ENCODE data around the gene SGF29.
"Not testable (repeated sequence)": the region's sequence is repeated elsewhere in the genome, so short reads cannot be mapped to it uniquely, and the experiment has no call there.

The SGF29 gene

GRCh38 chr16:28563218-28563617, 9.5 kb downstream of the SGF29 start:
- DNase-seq (ENCODE audit: low read depth, low spot score): no peak

DNA sequence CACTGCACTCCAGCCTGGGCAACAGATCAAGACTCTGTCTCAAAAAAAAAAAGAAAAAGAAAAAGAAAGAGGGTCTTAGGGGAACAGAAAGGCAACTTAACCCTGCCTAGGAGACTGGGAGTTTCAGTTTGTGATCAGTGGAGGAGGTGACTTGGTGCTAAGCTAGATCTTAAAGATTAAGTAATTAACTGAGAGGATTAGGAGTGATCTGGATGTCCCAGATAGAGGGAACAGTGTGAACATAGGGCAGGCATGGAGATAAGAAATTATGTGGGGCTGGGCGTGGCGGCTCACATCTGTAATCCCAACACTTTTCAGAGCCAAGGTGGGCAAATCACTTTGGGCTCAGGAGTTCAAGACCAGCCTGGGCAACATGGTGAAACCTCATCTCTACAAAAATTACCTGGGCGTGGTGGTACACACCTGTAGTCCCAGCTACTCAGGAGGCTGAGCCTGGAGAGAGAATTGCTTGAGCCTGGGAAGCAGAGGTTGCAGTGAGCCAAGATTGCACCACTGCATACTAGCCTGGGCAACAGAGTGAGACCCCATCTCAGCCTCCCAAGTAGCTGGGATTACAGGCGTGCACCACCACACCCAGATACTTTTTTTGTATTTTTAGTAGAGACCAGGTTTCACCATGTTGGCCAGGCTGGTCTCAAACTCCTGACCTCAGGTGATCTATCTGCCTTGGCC, 12.7 kb downstream of the SGF29 start:
- not testable (repeated sequence) for DNase-seq (ENCODE audit: low read depth, low spot score)

DNA sequence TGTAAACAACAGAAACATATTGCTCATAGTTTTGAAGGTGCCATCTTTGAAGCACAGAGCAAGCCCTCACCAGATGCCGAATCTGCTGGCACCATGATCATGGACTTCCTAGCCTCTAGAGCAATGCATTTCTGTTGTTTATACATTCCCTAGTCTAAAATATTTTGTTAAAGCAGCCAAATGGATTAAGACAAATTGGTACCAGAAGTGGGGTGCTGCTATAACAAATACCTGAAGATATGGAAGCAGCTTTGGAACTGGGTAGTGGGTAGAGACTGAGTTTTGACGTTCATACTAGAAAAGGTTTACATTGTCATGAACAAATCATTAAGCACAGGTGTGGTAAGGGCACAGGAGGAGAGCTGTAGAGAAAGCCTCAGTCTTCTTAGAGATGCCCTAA, 13.6 kb downstream of the SGF29 start:
- no peak for DNase-seq (ENCODE audit: low read depth, low spot score)

DNA sequence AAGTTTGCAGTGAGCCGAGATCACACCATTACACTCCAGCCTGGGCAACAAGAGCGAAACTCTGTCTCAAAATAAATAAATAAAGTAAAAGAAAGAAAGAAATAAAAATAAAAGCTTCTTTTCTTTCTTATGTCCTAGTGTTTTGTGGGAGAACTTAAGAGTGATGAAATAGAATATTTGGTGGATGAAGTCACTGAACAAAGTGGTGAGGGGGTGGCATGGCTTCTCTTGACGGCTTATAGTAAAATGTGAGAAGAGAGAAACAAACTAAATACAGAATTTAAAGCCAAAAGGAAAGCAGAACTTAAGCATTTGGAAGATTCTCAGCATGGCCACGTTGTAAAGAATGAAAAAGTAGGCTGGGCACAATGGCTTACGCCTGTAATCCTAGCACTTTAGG, 15.3 kb downstream of the SGF29 start:
- DNase-seq (ENCODE audit: low read depth, low spot score): no peak

GRCh38 chr16:28569968-28570752, 16.4 kb downstream of the SGF29 start:
- DNase-seq (ENCODE audit: low read depth, low spot score): no peak

DNA sequence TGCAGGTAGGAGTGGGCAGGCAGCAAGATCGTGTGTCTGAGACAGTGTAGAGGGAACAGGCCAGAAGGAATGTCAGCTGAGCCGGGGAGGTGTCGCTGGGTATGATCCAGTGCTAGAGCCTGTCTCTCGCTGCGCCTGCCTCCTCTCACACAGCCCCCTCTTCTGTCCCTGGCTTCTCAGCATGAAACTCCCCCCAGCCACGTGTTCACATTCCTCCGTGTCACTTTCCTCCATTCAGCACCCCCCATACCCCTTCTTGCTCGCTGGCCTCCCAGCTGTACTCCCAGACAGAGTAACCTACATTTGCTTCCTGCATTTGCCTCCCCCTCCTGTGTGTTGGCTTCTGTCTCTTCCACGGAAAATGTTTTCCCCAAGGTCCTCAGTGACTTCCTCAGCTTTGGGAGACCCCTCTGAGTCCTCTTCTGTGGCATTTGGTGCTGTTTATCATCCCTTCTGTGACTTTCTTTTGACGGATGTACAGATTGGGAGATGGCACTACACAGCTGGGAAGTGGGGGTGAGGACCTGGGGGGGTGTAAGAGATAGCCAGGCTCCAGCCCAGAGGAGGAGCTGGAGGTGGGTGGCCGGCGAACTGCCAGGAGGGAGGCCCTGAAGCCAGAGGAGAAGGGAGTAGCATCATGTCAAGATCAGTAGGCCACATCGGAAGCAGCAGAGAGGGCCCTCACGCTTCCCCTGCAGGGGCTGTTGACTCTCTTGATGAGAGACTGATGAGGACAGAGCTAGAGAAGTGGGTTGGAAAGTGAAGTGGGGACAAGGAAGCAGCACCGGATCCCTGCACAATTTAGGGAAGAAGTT, 19.2 kb downstream of the SGF29 start:
- no peak for DNase-seq (ENCODE audit: low read depth, low spot score)

GRCh38 chr16:28573738-28574718, 20.3 kb downstream of the SGF29 start:
- DNase-seq (ENCODE audit: low read depth, low spot score): no peak

- no peak for DNase-seq (ENCODE audit: low read depth, low spot score)
These were observed 21.2 kb downstream of the SGF29 start for GRCh38 chr16:28574925-28575324.

GRCh38 chr16:28575446-28576109, 21.9 kb downstream of the SGF29 start:
- DNase-seq (ENCODE audit: low read depth, low spot score): no peak

- no peak for DNase-seq (ENCODE audit: low read depth, low spot score)
These were observed 27.1 kb downstream of the SGF29 start for GRCh38 chr16:28580726-28581315.

- no peak for DNase-seq (ENCODE audit: low read depth, low spot score)
These were observed 32.0 kb downstream of the SGF29 start for GRCh38 chr16:28585674-28586073.

DNA sequence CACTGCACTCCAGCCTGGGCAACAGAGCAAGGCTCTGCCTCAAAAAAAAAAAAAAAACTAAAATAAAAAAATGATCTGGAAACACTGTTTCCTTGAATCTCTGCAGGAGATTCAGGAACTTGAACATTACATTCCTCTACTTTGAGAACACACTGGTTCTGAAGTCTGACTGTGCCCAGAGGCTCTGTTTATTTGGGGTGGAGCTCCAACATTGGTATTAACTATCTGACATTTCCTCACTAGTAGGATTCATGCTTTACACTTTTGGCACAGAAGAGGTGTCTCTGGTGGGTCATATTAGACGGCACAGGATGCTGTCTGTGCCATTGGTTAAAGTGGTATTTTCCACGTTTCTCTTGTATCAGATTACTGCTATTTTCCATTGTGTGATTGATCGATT, 32.7 kb downstream of the SGF29 start:
- no peak for DNase-seq (ENCODE audit: low read depth, low spot score)

DNA sequence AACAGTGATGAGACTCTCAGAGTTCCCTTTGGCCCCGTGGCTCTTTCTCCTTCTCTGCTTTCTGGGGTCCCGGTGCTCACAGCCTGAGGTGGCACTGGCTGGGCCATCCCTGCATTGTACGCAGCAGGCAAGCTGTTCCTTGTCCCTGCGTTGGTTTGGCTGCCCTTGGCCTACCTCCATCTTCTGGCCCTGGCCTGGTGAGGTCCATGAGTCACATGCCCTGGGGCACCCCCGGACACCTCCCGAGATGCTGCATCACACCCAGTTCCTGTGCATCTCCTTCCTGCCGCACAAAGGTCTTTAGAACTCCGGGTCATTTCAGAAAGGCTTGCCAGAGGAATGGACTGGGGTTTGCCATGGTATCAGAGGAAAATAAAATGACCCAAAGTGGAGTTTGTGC, 33.7 kb downstream of the SGF29 start:
- DNase-seq (ENCODE audit: low read depth, low spot score): no peak

- no peak for DNase-seq (ENCODE audit: low read depth, low spot score)
These were observed 35.3 kb downstream of the SGF29 start for GRCh38 chr16:28589069-28589468.

- no peak for DNase-seq (ENCODE audit: low read depth, low spot score)
These were observed 36.2 kb downstream of the SGF29 start for GRCh38 chr16:28589930-28590329.

DNA sequence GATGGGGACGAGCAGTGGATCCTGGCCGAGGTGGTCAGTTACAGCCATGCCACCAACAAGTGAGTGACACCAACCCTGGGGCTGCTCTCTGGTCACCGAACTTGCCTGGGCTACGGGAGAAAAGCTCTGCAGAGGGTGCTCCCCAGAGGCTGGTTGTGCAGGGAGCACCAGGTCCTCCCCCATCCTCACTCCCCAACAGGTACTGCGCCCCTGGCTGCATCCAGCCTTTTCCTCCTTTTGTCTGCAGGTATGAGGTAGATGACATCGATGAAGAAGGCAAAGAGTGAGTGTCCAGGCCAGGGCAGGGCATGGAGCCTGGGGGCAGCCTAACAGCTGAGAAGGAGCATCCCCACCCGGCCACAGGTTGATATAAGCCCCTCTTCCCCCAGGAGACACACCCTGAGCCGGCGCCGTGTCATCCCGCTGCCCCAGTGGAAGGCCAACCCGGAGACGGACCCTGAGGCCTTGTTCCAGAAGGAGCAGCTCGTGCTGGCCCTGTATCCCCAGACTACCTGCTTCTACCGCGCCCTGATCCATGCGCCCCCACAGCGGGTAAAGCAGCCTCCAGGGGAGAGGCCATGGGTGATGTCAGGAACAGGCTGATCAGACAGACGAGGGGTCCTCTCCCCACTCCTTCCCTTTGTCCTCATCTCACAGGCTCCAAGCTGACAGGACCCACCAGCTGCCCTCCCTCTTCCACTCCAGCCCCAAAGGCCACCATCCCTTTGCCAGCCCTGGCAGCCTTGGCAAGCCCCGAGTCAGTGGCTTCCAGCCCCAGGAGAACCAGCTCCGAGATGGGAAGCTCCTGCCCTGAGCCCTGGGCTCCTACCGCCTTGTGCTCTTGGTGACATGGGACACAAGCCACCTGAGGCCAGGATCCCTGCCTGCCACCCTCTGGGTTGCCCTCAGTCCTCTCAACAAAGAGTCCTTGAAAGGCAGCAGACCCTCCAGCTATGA, 36.9 kb downstream of the SGF29 start:
- DNase-seq (ENCODE audit: low read depth, low spot score): no peak

- DNase-seq (ENCODE audit: low read depth, low spot score): no peak
These were observed 37.6 kb downstream of the SGF29 start for GRCh38 chr16:28591355-28591754.

DNA sequence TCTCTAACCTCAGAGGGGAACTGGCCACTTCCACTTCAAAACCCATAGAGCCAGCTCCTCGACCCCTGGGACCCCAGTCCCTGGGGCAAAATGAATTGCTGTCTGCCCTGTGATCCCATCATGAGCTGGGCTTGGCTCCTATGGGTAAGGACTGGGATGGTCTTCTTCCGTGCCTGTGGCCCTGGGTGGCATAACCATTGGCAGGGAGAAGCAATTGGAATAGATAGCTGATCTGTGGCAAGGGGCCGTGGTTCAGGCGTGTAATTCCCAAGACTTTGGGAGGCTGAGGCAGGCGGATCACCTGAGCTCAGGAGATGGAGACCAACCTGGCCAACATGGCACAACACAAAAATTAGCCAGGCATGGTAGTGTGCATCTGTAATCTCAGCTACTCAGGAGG, 38.8 kb downstream of the SGF29 start:
- DNase-seq (ENCODE audit: low read depth, low spot score): no peak

- no peak for DNase-seq (ENCODE audit: low read depth, low spot score)
These were observed 39.3 kb downstream of the SGF29 start for GRCh38 chr16:28592979-28593553.

Measured in brain pericyte (primary cell).